Breast epithelium (tissue), 3 donors: Measurements from ENCODE around the gene DBF4.

Source experiments
- CTCF ChIP-seq, 3 donors: fragments of 450-650 bp; IDR thresholded peaks; one replicate each; pipeline ENCODE4 v1.5.1; 2016 to 2017; ENCODE audit warnings: antibody characterized with exemption in 3 of 3, mild to moderate bottlenecking in 3 of 3, moderate library complexity in 3 of 3
- POLR2A ChIP-seq: fragments of 450-650 bp; IDR thresholded peaks from one replicate; pipeline ENCODE4 v1.6.1; 2016; ENCODE audit warnings: antibody characterized with exemption, mild to moderate bottlenecking, moderate library complexity
- POLR2AphosphoS5 ChIP-seq, 3 donors: sonication (generic); formaldehyde crosslinking; IDR thresholded peaks; one replicate each; pipeline ENCODE4 v1.6.1; 2017; ENCODE audit warnings: antibody characterized with exemption in 3 of 3

- TF ChIP-seq POLR2A (no peak), CTCF (IDR thresholded peaks at IDR 0.05) (no peak), POLR2AphosphoS5 (IDR thresholded peaks at IDR 0.05) (no peak)
Observed at GRCh38 chr7:87872346-87872745, 3.9 kb upstream of the DBF4 start.
